NCI-H146 treated with DMSO at 0.1 percent for 48 hours (cell line): Measurements from ENCODE around the gene ME3.

Source experiments
- DNase-seq: peaks from one replicate; lab custom pipeline; 2025; ENCODE audit not compliant: unreplicated experiment; lab: John Stamatoyannopoulos, UW

The ME3 gene

GRCh38 chr11:86672007-86672621, at the start of gene ME3:
TSS of gene ME3 (minus strand) at chr11:86672616.
- DNase-seq: no peak

GRCh38 chr11:86722006-86722405, 49.6 kb upstream of the ME3 start:
- no peak for DNase-seq

- no peak for DNase-seq
Measured at GRCh38 chr11:86720546-86720945, 48.1 kb upstream of the ME3 start.

GRCh38 chr11:86719781-86720463, 47.5 kb upstream of the ME3 start:
- no peak for DNase-seq

- DNase-seq: no peak
Measured at GRCh38 chr11:86718999-86719398, 46.6 kb upstream of the ME3 start.

GRCh38 chr11:86718521-86718920, 46.1 kb upstream of the ME3 start:
- no peak for DNase-seq

GRCh38 chr11:86717817-86718501, 45.5 kb upstream of the ME3 start:
- DNase-seq: no peak

GRCh38 chr11:86715611-86716010, 43.2 kb upstream of the ME3 start:
- DNase-seq: no peak

GRCh38 chr11:86713552-86713951, 41.1 kb upstream of the ME3 start:
- DNase-seq: no peak

GRCh38 chr11:86710936-86711335, 38.5 kb upstream of the ME3 start:
- no peak for DNase-seq

- no peak for DNase-seq
Measured at GRCh38 chr11:86708669-86709068, 36.3 kb upstream of the ME3 start.

- DNase-seq: no peak
Measured at GRCh38 chr11:86706338-86707131, 34.1 kb upstream of the ME3 start.

- no peak for DNase-seq
Measured at GRCh38 chr11:86704710-86705109, 32.3 kb upstream of the ME3 start.

- DNase-seq: no peak
Measured at GRCh38 chr11:86703987-86704386, 31.6 kb upstream of the ME3 start.

GRCh38 chr11:86702220-86702983, 30.0 kb upstream of the ME3 start:
- no peak for DNase-seq

GRCh38 chr11:86699040-86699791, 26.8 kb upstream of the ME3 start:
- DNase-seq: no peak

- DNase-seq: no peak
Measured at GRCh38 chr11:86698639-86699038, 26.2 kb upstream of the ME3 start.

GRCh38 chr11:86696451-86696850, 24.0 kb upstream of the ME3 start:
- DNase-seq: no peak

GRCh38 chr11:86696004-86696403, 23.6 kb upstream of the ME3 start:
- DNase-seq: no peak

- no peak for DNase-seq
Measured at GRCh38 chr11:86695373-86695772, 23.0 kb upstream of the ME3 start.
